Stimulated activated CD8-positive, alpha-beta memory T cell treated with anti-CD3 and anti-CD28 coated beads, Interleukin-4, amount 100 ng/mL, for 1 hour (primary cell): Measurements from ENCODE around the gene SMAD3.
"Not testable (repeated sequence)": the region's sequence is repeated elsewhere in the genome, so short reads cannot be mapped to it uniquely, and the experiment has no call there.

Experiments
- DNase-seq, 2 donors: peaks; one replicate each; pipeline ENCODE4 v3.0.0-alpha.2; 2020; ENCODE audit warnings: low read depth in 2 of 2, low spot score in 1 of 2

The SMAD3 gene

GRCh38 chr15:67065531-67066005 is at the start of gene SMAD3:
TSS of gene SMAD3 (plus strand) at chr15:67065602. CDS start at chr15:67066155, 553 bp downstream.
- peak; percentile 40 to 44 for DNase-seq

- DNase-seq = no peak
Measured at GRCh38 chr15:67017311-67017710, 48.1 kb upstream of the SMAD3 start.

DNA sequence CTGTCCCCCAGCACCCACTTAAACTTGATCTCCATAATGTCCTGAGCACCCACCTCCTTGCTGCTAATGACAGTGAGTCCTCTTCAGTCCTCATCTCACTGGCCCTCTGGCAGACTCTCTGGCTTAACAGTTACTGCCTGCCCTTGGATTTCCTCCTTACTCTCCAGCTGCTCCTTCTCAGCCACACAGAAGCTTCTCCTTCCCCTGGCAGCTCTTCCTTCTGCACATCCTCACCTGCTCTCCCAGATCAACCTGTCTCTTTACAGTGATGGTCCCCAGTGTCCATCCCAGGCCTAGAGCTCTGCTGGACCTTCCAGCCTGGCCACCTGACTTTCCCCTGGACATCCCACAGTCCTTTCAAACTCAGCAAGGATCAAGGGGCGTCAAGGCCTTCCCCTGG is 47.4 kb upstream of the SMAD3 start:
- DNase-seq = no peak

GRCh38 chr15:67018441-67018840 is 47.0 kb upstream of the SMAD3 start:
- DNase-seq = no peak

DNA sequence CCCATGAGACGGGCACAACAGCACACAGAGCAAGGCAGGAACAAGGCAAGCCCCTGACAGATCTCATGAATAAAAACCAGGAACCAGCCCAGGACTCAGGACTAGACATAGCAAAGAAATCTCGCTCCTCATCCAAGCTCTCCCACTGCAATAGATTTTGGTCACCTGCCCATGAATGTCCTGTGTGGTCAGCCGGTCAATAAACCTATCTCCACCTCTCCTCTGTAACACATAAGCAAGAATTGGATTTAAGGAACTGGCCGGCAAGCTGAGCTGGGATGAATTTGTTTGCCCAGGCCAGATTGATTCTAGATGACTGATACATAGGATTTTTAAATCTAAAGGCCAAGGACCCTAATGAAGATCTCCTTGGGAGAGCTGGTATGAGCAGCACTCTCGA is 46.3 kb upstream of the SMAD3 start:
- DNase-seq = no peak

- no peak for DNase-seq
Measured at GRCh38 chr15:67019884-67020520, 45.4 kb upstream of the SMAD3 start.

- DNase-seq = not testable (repeated sequence)
Measured at GRCh38 chr15:67020668-67021067, 44.7 kb upstream of the SMAD3 start.

DNA sequence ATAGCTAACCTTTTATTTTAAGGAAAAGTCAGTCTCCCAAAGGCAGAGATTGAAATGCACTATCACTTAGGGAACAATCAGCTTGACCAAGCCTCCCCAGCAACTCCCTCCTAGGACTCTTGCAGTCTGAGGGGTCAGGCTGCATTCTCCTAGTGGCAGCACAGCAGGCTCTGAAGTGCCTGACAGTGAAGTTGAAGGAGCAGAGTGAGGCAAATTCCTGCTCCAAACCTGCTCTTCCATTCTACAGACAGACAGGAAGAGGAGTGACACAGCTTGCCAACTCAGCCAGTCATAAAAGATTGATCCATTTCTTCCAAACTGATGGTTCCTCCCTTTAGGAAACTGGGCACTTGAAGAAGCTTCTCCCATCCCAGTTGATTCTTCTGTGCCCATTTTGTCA is 43.9 kb upstream of the SMAD3 start:
- no peak for DNase-seq

DNA sequence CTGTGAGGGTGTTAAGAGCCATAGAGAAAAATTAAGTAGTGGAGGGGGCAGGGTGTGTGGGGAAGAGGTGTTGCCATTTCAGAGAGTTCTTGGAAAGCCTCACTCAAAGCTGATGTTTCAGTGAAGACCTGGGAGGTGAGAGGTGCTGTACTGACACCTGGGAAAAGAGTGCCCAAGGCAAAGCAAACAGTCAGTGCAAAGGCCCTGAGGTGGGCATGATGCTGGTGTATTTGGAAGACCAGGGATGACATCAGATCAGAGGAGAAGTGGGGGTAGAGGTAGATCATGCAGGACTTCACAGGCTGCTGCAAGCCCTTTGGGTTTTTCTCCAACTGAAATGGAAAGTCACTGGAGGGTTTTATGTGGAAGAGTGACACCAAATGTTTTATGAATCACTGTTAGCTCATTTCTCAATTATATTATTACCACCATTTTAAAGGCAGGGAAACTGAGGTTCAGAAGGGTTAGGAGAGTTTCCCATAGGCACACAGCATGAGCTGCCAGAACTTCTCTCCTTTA is 42.8 kb upstream of the SMAD3 start:
- no peak for DNase-seq

DNA sequence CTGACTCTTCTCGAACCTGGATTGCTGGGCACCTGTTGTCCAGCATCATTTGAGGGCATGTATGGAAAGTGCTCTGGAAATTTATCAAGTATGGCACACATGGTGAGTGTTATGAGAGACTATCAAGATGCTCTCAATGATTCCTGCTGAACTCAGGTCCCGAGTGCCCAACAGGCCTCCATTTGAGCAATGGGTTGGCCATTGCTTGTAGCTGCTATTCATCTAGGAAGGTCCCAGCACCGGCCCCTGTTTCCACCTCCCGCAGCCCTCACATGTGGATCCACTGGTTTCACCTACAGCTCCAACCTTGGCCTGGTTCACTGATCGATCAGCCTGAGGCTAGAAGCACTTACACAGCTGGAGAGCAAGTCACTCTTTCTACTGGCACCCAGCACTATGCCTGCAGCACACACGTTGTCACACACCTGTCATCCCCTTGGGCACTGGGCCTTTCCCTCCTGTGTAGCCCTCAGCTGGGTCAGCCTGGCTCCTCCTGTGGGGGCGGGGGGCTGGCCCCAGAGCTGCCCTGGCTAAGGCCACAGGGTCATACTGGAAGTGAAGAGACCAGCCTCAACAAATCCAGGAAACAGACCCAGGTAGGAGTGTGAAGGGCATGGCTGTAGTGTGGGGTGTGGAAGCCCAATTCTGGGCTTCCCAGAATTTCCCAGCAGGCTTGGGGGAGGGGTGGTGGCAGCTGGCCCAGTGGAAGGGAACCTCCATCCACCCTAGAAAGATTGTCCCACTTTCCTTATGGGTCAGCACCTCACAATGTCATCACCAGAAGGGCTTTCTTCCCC is 41.7 kb upstream of the SMAD3 start:
- DNase-seq = no peak

DNA sequence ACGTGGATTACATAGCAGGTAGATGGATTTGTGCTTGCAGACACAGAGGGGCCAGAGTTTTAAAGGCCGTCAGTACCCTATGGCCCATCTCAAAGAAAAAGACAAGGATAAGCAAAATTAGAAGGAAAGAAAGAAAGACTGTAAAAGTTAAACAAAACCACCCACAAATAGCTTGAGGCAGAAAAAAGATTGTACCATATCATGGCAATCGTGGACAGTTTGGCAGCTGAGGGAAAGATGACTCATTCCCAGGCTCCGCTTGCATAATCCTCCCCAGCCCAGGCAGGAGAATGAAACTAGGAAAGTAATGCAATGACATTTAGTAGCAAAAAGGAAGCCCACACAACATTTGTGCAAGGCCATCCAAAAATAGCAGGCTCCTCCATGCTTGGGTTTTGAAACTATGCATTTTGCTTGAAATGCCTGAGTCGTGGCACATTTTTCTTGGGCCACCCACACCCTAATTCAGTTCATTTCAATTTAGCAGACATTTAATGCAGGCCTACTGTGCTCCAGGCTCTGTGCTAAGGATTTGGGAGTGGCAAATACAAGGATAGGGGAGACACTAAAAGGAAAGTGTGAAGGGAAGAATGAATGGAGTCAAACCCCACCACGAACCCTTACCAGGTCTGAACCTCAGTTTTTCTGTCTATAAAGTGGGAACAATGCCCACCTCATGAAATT is 40.9 kb upstream of the SMAD3 start:
- DNase-seq = no peak

DNA sequence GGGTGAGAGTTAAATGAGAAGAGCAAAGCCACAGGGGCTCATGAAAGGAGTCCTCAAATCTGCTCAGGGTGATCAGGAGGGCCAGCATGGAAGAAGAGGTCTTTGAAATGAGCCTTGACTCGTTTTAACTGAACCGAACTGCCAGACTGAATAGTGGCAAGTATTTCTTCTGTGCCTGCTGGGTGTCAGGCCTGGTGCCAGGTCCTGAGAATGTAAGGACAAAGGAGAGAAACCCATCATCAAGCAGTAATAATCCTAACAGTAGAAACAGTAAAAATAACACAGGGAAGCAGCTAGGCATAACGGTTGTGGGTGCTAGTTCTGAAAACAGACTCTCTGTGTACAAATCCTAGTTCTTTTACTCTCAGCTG is 40.4 kb upstream of the SMAD3 start:
- no peak for DNase-seq

GRCh38 chr15:67025719-67026609 is 39.4 kb upstream of the SMAD3 start:
- DNase-seq = no peak

- DNase-seq = no peak
Measured at GRCh38 chr15:67026610-67026967, 38.8 kb upstream of the SMAD3 start.

DNA sequence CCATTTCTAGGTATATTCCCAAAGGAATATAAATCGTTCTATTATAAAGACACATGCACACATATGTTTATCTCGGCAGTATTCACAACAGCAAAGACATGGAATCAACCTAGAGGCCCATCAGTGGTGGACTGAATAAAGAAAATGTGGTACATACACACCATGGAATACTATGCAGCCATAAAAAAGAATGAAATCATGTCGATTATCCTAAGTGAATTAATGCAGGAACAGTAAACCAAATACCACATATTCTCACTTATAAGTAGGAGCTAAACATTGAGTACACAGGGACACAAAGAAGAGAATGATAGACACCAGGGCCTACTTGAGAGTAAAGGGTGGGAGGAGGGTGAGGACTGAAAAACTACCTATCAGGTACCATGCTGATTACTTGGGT is 37.0 kb upstream of the SMAD3 start:
- not testable (repeated sequence) for DNase-seq

GRCh38 chr15:67030036-67030762 is 35.2 kb upstream of the SMAD3 start:
- DNase-seq = no peak

- DNase-seq = no peak
Measured at GRCh38 chr15:67031331-67031730, 34.1 kb upstream of the SMAD3 start.

DNA sequence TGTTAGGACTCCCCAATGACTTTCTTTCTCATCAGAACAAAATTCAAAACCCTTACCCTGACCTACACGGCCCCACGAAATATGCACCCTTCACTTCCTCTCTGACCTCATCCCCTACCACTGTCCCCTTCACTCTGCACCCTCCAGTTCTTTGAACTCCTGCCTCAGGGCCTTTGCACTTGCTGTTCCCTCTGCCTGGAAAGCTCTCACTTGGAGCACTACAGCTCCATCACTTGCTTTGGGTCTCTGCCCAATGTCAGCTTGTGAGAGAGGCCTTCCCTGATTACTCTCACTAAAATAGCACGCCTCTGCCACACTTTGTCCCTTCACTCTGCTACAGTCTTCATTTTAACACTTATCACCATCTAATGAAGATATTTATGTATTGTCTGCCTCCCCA is 32.8 kb upstream of the SMAD3 start:
- no peak for DNase-seq

GRCh38 chr15:67033012-67033411 is 32.4 kb upstream of the SMAD3 start:
- no peak for DNase-seq

DNA sequence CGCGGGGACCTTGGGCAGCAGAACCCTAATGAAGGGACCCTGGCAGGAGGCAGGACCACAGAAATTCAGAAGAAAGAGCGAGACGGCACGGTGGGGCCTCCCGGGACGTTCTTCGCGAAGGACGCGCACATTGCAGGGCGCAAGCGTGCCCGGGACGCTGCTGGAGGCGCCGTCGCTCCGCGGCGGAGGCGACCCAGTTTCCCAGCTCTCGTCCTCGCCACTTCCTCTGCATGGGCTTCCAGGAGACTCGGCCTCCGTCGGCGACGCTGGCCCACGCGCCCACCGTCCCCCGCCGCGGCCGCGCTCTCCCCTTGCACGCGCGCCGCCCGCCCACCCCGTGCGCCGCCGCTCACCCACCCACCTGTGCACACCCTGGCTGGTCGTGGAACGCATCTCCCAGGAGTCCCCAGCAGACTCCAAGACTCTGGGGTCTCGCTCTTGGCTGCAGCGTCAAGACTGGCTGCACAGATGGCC is 31.8 kb upstream of the SMAD3 start:
- DNase-seq = no peak
